GM10248 (cell line): ENCODE measurements around the gene FGF18.

ENCODE experiments used
- CTCF ChIA-PET: fragments of 300-600 bp; sonication (Branson Sonifier 250); formaldehyde crosslinking; extraction: SDS; loops from one replicate; lab custom pipeline; 2021; ENCODE audit warnings: antibody characterized with exemption; lab: Yijun Ruan, JAX
- POLR2A ChIA-PET: fragments of 350-650 bp; sonication (Branson Sonifier 250); formaldehyde crosslinking; extraction: SDS; loops from one replicate; lab custom pipeline; 2020; ENCODE audit warnings: antibody characterized with exemption; lab: Yijun Ruan, JAX
- DNase-seq: peaks from one replicate; pipeline ENCODE4 v3.0.0; 2012; ENCODE audit errors: extremely low spot score
- CTCF ChIP-seq: IDR thresholded peaks from 2 replicates; pipeline ENCODE4 v1.5.1; 2012; ENCODE audit warnings: mild to moderate bottlenecking, low read depth; ENCODE audit errors: extremely low read depth, missing control alignments, control extremely low read depth

The FGF18 gene

GRCh38 chr5:171481571-171482433, 62.4 kb downstream of the FGF18 start:
- ChIA-PET POLR2A (interaction anchor here (1.1 kb wide), 1 partner anchor 401 kb away, joined by 7 read pairs; no protein-coding TSS in a partner anchor), CTCF (interaction anchor here (0.7 to 5.7 kb wide), 6 partner anchors 9 to 430 kb away, joined by 3 to 40 read pairs (median 4); no protein-coding TSS in a partner anchor)
- no peak for TF ChIP-seq CTCF
- no peak for DNase-seq

- ChIA-PET POLR2A (interaction anchor here (1.1 kb wide), 1 partner anchor 400 kb away, joined by 7 read pairs; no protein-coding TSS in a partner anchor), CTCF (interaction anchor here (0.7 to 5.7 kb wide), 8 partner anchors 9 to 425 kb away, joined by 3 to 40 read pairs (median 4); no protein-coding TSS in a partner anchor)
Measured at GRCh38 chr5:171482434-171482730, 62.9 kb downstream of the FGF18 start.

GRCh38 chr5:171483551-171484135, 64.2 kb downstream of the FGF18 start:
- TF ChIP-seq CTCF: no peak
- DNase-seq: no peak
- ChIA-PET CTCF (interaction anchor here (0.8 to 5.7 kb wide), 14 partner anchors 11 to 424 kb away, joined by 3 to 40 read pairs (median 4); no protein-coding TSS in a partner anchor), POLR2A (no interaction called here)

More at GRCh38 chr5:171482434-171482730, 62.9 kb downstream of the FGF18 start:
- no peak for DNase-seq
- no peak for TF ChIP-seq CTCF

- ChIA-PET CTCF (interaction anchor here (0.7 to 5.7 kb wide), 13 partner anchors 10 to 423 kb away, joined by 3 to 40 read pairs (median 4); partner anchors contain the start of gene FGF18), POLR2A (no interaction called here)
- DNase-seq: peak; percentile 72
- TF ChIP-seq CTCF: peak; percentile 63
Measured at GRCh38 chr5:171484460-171484899, 65.0 kb downstream of the FGF18 start.

- DNase-seq: no peak
- ChIA-PET CTCF (interaction anchor here (1.1 to 5.7 kb wide), 4 partner anchors 13 to 67 kb away, joined by 4 to 40 read pairs (median 5); partner anchors contain the start of gene FGF18), POLR2A (no interaction called here)
- TF ChIP-seq CTCF: no peak
Measured at GRCh38 chr5:171485668-171486067, 66.2 kb downstream of the FGF18 start.

GRCh38 chr5:171486613-171487012, 67.2 kb downstream of the FGF18 start:
- TF ChIP-seq CTCF: no peak
- POLR2A ChIA-PET: no interaction called here
- no peak for DNase-seq
- CTCF ChIA-PET: interaction anchor here (1.6 to 5.7 kb wide), 2 partner anchors 14 to 421 kb away, joined by 3 to 40 read pairs; no protein-coding TSS in a partner anchor
